HepG2 (cell line): ENCODE results near the gene PHACTR1.

Experiments used
- CTCF ChIP-seq: sonication (generic); formaldehyde crosslinking; IDR thresholded peaks from 2 replicates; pipeline ENCODE4 v1.5.0; 2020; ENCODE audit warnings: mild to moderate bottlenecking, missing genetic modification reagents, moderate library complexity
- E2F1 ChIP-seq: sonication (generic); formaldehyde crosslinking; IDR thresholded peaks from 2 replicates; pipeline ENCODE4 v1.5.0; 2020; ENCODE audit warnings: missing genetic modification reagents
- ETS1 ChIP-seq: sonication (generic); formaldehyde crosslinking; IDR thresholded peaks from 2 replicates; pipeline ENCODE4 v1.4.0; 2020; ENCODE audit warnings: missing genetic modification reagents
- JUN ChIP-seq: sonication (generic); formaldehyde crosslinking; IDR thresholded peaks from 2 replicates; pipeline ENCODE4 v1.4.0; 2020; ENCODE audit warnings: mild to moderate bottlenecking, missing genetic modification reagents
- POLR2A ChIP-seq, 2 experiments: IDR thresholded peaks; 2 replicates each; pipeline ENCODE4 v1.6.1; 2011; ENCODE audit warnings: low read depth in 2 of 2, low read length in 2 of 2, mild to moderate bottlenecking in 1 of 2, moderate library complexity in 1 of 2; ENCODE audit not compliant: insufficient read depth in 1 of 2
- RFX5 ChIP-seq: IDR thresholded peaks from 2 replicates; pipeline ENCODE4 v1.6.1; 2011; ENCODE audit warnings: low read depth, low read length, improper control_type of control experiment
- USF2 ChIP-seq, 2 experiments: sonication (generic) in 1 of 2; formaldehyde crosslinking in 1 of 2; IDR thresholded peaks; 2 replicates each; pipeline versions ENCODE4 v1.5.1 to v1.6.1; 2011 to 2020; ENCODE audit warnings: borderline replicate concordance in 1 of 2, low read depth in 1 of 2, low read length in 1 of 2, mild to moderate bottlenecking in 1 of 2, missing genetic modification reagents in 1 of 2, moderate library complexity in 1 of 2
- ZNF274 ChIP-seq: sonication (generic); formaldehyde crosslinking; IDR thresholded peaks from 2 replicates; pipeline ENCODE4 v1.5.1; 2020; ENCODE audit warnings: mild to moderate bottlenecking, missing genetic modification reagents
- ZNF329 ChIP-seq: sonication (generic); formaldehyde crosslinking; IDR thresholded peaks from 2 replicates; pipeline ENCODE4 v1.9.0; 2021; ENCODE audit warnings: low read depth, mild to moderate bottlenecking, missing genetic modification reagents
- ZNF777 ChIP-seq: sonication (generic); formaldehyde crosslinking; IDR thresholded peaks from 2 replicates; pipeline ENCODE4 v1.4.0; 2020; ENCODE audit warnings: missing genetic modification reagents

- TF ChIP-seq ZNF274 (CRISPR knock-in tag) (no peak), ZNF777 (CRISPR knock-in tag) (no peak), ETS1 (CRISPR knock-in tag) (no peak), RFX5 (no peak), POLR2A (IDR thresholded peaks at IDR 0.05; ENCODE audit: insufficient read depth in 1 of 2, low read depth in 2 of 2, low read length in 2 of 2) (no peak), CTCF (CRISPR knock-in tag) (no peak), ZNF329 (CRISPR knock-in tag) (no peak), USF2 (IDR thresholded peaks at IDR 0.05; ENCODE audit: low read depth, low read length) (no peak), USF2 (CRISPR knock-in tag; IDR thresholded peaks at IDR 0.05; ENCODE audit: borderline replicate concordance) (no peak), E2F1 (CRISPR knock-in tag) (no peak), JUN (CRISPR knock-in tag) (no peak)
Observed at GRCh38 chr6:13248994-13249393, 532.4 kb downstream of the PHACTR1 start.
